ENCODE data around the gene TNRC6C.

Gene TNRC6C

GRCh38 chr17:78110363-78111015, 152.0 kb downstream of the TNRC6C start:
- no peak for DNase-seq (ENCODE audit: low spot score)

DNA sequence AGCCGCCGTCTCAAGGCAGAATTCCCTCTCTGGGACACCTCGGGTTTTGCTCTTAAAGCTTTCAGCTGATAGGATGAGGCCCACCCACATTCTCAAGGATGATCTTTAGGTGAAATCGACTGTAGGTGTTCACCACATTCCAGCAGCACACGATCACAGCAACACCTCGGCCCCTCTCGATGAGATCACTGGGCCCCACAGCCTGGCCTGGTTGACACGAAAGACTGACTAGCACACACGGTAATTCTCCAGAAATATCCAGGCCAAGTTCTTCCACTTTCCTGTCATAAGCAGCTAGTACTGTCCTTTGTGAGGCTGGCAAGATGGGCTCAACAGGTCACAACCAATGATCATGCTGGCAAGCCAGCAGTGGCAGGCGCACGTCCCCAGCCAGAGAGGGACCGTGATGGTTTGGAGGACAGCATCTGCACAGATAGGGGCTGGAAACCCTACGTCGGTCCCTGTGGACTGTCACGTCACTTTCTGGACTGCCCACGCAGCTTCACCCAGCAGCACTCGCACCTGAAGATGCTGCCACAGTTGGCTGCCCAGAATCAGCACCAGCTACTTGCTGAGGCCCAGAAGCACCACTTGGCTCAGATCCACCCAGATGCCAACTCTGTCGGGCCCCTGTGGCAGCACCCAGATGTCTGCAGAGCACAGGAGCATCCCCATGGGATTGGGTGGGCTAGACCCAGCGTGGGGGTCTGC, 152.7 kb downstream of the TNRC6C start:
- TF ChIP-seq CTCF (IDR thresholded peaks at IDR 0.05; ENCODE audit: extremely low read depth, missing control alignments): no peak
- no peak for DNase-seq (ENCODE audit: low spot score)

More at GRCh38 chr17:78110363-78111015, 152.0 kb downstream of the TNRC6C start:
- no peak for TF ChIP-seq CTCF (IDR thresholded peaks at IDR 0.05; ENCODE audit: extremely low read depth, missing control alignments)

DNA sequence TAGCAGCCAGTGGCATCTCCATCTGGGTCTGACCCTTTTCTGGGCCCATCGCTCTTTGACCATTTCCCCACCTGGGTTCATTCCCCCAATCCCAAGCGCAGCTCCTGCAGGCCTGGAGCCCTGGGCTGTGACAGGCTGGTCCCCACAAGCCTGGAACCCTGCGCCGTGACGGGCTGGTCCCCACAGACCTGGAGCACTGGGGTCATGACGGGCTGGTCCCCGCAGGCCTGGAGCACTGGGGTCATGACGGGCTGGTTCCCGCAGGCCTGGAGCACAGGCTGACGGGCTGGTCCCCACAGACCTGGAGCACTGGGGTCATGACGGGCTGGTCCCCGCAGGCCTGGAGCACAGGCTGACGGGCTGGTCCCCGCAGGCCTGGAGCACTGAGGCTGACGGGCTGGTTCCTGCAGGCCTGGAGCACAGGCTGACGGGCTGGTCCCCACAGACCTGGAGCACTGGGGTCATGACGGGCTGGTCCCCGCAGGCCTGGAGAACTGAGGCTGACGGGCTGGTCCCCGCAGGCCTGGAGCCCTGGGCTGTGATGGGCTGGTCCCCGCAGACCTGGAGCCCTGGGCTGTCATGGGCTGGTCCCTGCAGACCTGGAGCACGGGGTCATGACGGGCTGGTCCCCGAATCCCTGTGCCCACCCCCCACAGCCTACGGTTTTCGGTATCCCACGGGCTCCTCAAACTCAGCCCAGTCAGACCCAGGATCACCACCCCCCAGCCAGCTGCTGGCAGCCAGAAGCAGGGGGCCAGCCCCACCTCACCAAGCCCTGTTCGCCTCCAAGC, 153.4 kb downstream of the TNRC6C start:
- DNase-seq (ENCODE audit: low spot score): peak; percentile 33
- no peak for TF ChIP-seq CTCF (IDR thresholded peaks at IDR 0.05; ENCODE audit: extremely low read depth, missing control alignments)

DNA sequence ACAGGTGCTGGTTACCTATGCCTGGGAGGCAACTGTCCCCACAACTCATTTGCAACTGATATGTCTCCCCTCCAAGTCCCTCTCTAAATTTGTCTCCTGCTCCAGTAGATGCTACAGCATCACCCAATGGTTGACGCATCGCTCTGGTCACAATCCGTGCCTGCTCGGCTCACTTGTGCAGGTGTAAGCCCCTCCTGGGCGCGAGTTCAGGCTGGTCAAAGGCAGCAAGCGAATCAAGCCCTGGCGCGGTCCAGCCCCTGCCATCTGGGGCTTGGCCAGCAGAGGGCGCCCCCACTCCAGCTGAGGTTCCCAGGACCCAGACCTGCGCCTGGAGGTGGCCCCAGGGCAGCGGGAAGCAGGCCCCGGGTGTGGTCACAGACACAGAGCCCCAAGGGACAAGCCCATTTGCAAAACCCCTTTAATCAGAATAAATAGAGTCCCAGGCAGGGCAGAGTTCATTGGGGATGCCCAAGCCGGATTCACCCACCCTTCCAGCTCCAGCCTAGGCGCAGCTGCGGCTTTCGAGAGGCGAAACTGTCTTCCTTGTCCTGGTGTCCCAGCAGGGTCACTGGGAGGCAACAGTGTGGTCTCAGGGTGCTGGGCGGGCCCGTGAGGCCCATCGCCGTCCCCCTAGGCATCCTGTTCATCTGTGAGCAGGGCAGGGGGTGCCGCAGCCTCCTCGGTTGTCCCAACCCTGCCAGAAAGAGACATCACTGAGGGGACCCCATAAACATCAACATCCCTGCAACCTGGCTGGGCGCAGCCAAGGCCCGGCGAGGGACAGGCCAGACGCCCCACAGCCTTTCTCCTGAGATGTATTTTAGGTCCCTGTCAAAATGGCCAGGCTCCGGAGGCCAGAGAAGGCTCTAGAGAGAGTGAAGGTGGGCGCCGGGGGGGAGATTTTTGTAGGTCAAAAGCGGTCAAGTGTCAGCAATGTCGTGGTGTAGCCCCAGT, 154.3 kb downstream of the TNRC6C start:
- peak; percentile 92 for TF ChIP-seq CTCF (IDR thresholded peaks at IDR 0.05; ENCODE audit: extremely low read depth, missing control alignments)
- DNase-seq (ENCODE audit: low spot score): peak; percentile 92

GRCh38 chr17:78113804-78114785, 155.6 kb downstream of the TNRC6C start:
- TF ChIP-seq CTCF (IDR thresholded peaks at IDR 0.05; ENCODE audit: extremely low read depth, missing control alignments): no peak
- peak; percentile 66 for DNase-seq (ENCODE audit: low spot score)

Data from GM20000 (cell line).